Astrocyte of the spinal cord (primary cell): ENCODE data around the gene AXL.
"Not testable (repeated sequence)": the region's sequence is repeated elsewhere in the genome, so short reads cannot be mapped to it uniquely, and the experiment has no call there.

Source experiments
- DNase-seq: peaks from one replicate; pipeline ENCODE4 v3.0.0; 2011; ENCODE audit warnings: low read depth, low spot score
- H3K4me3 ChIP-seq: 2 replicates; pipeline ENCODE4 v1.5.1; 2011; ENCODE audit warnings: low read depth, mild to moderate bottlenecking, low read length, moderate library complexity
- in situ Hi-C: cut with HindIII; loops from 2 replicates; pipeline ENCODE4 v1.10.0; 2017; ENCODE audit warnings: low sequenced_read_pairs
- TF ChIP-seq, protein P1 (sequence below): IDR thresholded peaks from 2 replicates; pipeline ENCODE4 v1.5.1; 2012; ENCODE audit warnings: low read depth, mild to moderate bottlenecking, low read length, inconsistent platforms

The AXL gene

DNA sequence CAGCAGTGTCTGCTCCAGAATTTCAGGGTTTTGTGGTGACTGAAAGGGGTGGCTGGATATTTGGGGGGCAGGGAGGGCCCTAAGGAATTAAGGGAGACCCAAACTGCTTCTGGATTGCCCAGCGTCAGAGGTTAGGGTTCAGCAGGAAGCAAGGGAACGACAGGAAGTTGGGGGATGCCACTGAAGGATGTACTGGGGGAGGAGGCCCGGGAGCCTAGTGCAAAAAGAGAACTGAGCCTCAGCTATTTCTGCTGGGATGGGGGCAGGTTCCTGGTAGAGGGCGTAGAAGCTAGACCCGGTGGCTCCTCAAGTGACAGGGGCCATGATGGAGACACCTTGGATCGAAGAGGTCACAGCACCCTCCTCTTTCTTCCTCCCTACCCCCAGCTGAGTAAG lies 24.9 kb upstream of the AXL start:
- H3K4me3 ChIP-seq = no peak overlapping the region
- in situ Hi-C loops = no loop called here
- TF ChIP-seq, protein P1, sequence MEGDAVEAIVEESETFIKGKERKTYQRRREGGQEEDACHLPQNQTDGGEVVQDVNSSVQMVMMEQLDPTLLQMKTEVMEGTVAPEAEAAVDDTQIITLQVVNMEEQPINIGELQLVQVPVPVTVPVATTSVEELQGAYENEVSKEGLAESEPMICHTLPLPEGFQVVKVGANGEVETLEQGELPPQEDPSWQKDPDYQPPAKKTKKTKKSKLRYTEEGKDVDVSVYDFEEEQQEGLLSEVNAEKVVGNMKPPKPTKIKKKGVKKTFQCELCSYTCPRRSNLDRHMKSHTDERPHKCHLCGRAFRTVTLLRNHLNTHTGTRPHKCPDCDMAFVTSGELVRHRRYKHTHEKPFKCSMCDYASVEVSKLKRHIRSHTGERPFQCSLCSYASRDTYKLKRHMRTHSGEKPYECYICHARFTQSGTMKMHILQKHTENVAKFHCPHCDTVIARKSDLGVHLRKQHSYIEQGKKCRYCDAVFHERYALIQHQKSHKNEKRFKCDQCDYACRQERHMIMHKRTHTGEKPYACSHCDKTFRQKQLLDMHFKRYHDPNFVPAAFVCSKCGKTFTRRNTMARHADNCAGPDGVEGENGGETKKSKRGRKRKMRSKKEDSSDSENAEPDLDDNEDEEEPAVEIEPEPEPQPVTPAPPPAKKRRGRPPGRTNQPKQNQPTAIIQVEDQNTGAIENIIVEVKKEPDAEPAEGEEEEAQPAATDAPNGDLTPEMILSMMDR = no peak
- DNase-seq = no peak

DNA sequence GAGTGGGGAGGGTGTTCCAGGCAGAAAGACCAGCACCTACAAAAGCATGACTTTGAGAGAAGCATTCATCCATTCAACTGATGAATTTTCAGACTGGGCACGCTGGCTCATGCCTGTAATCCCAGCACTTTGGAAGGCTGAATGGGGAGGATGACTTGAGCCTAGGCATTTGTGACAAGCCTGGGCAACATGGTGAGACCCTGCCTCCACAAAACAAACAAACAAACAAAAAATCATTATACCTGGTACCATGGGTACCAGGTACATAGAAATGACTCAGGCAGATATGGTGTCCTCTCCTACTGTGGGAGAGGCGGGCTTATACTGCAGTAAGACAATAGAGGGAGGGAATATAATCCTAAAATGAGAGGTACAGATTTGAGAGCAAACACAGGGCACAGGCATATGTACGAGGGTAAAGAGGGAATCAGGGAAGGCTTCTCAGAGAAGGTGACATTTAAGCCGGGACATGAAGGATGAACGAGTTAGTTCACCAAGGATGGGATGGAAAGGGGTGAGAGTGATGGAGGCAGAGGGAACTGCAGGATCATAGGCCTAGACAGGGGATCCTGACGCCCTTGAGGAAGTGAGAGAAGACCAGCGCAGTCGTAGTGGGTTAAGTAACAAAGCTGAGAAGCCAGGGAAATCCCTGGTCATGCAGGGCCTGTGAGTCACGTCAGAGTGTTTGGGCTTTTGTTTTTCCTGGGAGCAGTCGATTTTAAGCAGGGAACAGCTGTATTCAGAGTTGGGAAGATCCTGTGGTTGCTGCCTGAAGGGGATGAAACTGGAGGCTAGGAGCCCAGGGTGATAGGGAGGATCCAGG lies 23.1 kb upstream of the AXL start:
- DNase-seq = no peak
- in situ Hi-C loops = no loop called here
- TF ChIP-seq, protein P1 = no peak
- no peak overlapping the region for H3K4me3 ChIP-seq

DNA sequence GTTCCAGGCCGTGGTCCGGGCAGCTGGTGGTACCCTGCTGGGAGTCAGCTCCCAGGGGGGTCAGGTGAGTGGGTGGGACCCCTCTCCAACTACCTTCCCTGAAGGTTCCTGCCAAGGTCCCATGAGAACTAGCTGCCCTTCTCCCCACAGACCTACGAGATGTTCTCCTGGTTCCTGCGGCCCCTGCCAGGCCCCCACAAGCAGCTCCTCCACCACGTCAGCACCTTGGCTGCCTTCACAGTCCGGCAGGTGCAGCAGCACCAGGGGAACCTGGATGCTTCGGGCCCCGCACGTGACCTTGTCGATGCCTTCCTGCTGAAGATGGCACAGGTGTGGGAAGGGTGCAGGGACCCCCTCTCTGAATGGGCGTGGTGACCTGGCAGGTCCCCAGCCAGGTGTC lies 20.5 kb upstream of the AXL start:
- TF ChIP-seq, protein P1 = no peak
- H3K4me3 ChIP-seq = no peak overlapping the region
- in situ Hi-C loops = no loop called here
- no peak for DNase-seq

DNA sequence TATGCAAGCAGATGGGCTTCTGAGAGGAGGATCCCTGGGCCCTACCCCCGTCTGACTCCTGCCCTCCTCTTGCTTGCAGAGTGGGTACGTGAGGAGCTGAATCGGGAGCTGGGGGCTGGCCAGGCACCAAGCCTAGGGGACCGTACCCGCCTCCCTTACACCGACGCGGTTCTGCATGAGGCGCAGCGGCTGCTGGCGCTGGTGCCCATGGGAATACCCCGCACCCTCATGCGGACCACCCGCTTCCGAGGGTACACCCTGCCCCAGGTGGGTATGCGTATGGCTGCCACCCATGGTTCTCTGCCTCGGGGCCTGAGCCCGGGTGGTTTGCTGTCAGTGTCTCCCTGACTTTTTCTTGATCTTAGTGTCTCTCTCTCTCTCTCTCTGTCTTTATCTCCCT lies 15.7 kb upstream of the AXL start:
- in situ Hi-C loops = no loop called here
- TF ChIP-seq, protein P1 = no peak
- no peak for DNase-seq
- no peak overlapping the region for H3K4me3 ChIP-seq

DNA sequence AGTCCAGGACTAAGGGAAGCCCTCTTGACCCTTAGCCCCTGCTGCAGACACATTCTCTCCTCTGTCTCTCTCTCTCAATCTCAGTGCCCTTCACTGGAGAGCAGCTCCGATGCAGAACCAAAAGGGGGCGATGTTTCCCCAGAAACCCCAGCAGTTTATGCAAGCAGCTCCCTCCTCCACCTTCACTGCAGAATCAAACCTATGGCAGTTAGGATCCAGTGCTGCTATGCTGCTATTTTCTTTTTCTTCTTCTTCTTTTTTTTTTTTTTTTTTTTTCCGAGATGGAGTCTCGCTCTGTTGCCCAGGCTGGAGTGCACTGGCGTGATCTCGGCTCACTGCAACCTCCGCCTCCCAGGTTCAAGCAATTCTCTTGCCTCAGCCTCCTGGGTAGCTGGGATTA lies 14.7 kb upstream of the AXL start:
- TF ChIP-seq, protein P1 = peak; percentile 96
- DNase-seq = peak; percentile 84
- in situ Hi-C loops, H3K4me3 ChIP-seq: not testable (repeated sequence)

DNA sequence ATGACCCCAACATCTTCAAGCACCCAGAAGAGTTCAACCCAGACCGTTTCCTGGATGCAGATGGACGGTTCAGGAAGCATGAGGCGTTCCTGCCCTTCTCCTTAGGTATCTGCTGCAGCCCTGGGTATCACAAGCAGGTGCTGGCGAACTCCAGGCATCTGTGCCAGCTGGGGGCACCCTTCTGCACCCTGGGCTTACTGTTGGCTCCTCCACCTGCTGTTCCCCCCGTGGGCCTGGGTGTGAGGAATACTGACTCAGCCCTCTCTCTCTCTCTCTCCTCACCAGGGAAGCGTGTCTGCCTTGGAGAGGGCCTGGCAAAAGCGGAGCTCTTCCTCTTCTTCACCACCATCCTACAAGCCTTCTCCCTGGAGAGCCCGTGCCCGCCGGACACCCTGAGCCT lies 13.0 kb upstream of the AXL start:
- no peak overlapping the region for H3K4me3 ChIP-seq
- in situ Hi-C loops = no loop called here
- TF ChIP-seq, protein P1 = no peak
- DNase-seq = no peak
